ENCODE measurements around the gene JUP.

The JUP gene

GRCh38 chr17:41818024-41818423 lies 31.5 kb upstream of the JUP start:
- H4K20me1 ChIP-seq (ENCODE audit: insufficient read depth, low read length): no peaks in the 10 kb centered on the region
- H3K79me2 ChIP-seq (ENCODE audit: low read length): no peaks in the 10 kb centered on the region
- no peak for TF ChIP-seq EZH2phosphoT487 (IDR thresholded peaks at IDR 0.05; ENCODE audit: low read length)

GRCh38 chr17:41816637-41817320 lies 30.3 kb upstream of the JUP start:
- Histone ChIP-seq H3K4me2 (ENCODE audit: low read depth, low read length) (no peak overlapping the region), H3K9me2 (replicated peaks; ENCODE audit: insufficient read depth, low read length) (no peaks in the 10 kb centered on the region), H3K4me1 (ENCODE audit: low read length) (0 out of 2 replicates have a peak, but pooled peaks cover 7% of the 10 kb centered on the region), H3K79me2 (ENCODE audit: low read length) (no peaks in the 10 kb centered on the region), H3K4me3 (ENCODE audit: low read length) (no peak overlapping the region), H2AFZ (ENCODE audit: low read length) (no peak overlapping the region), H3F3A (ENCODE audit: insufficient read depth, low read length) (no peaks in the 10 kb centered on the region; the same call in 1 of the 2 replicates), H4K20me1 (ENCODE audit: insufficient read depth, low read length) (no peaks in the 10 kb centered on the region), H3K9ac (ENCODE audit: low read length) (no peak overlapping the region), H3K27ac (ENCODE audit: low read length) (no peak overlapping the region), H3K27me3 (replicated peaks; ENCODE audit: insufficient read depth, low read length) (peaks cover 13% of the 10 kb centered on the region), H3K9me3 (replicated peaks; ENCODE audit: insufficient read depth, low read length) (no peaks in the 10 kb centered on the region), H3K36me3 (replicated peaks; ENCODE audit: insufficient read depth, low read length) (no peaks in the 10 kb centered on the region)
- no peak for DNase-seq
- TF ChIP-seq, protein P1, sequence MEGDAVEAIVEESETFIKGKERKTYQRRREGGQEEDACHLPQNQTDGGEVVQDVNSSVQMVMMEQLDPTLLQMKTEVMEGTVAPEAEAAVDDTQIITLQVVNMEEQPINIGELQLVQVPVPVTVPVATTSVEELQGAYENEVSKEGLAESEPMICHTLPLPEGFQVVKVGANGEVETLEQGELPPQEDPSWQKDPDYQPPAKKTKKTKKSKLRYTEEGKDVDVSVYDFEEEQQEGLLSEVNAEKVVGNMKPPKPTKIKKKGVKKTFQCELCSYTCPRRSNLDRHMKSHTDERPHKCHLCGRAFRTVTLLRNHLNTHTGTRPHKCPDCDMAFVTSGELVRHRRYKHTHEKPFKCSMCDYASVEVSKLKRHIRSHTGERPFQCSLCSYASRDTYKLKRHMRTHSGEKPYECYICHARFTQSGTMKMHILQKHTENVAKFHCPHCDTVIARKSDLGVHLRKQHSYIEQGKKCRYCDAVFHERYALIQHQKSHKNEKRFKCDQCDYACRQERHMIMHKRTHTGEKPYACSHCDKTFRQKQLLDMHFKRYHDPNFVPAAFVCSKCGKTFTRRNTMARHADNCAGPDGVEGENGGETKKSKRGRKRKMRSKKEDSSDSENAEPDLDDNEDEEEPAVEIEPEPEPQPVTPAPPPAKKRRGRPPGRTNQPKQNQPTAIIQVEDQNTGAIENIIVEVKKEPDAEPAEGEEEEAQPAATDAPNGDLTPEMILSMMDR (IDR thresholded peaks at IDR 0.05; ENCODE audit: low read length): no peak
- TF ChIP-seq EZH2phosphoT487 (IDR thresholded peaks at IDR 0.05; ENCODE audit: low read length): no peak
- no peak for TF ChIP-seq EZH2 (optimal IDR thresholded peaks at IDR 0.05; ENCODE audit: low read depth, low read length)

More at GRCh38 chr17:41818024-41818423, 31.5 kb upstream of the JUP start:
- Histone ChIP-seq H3K9me2 (replicated peaks; ENCODE audit: insufficient read depth, low read length) (no peaks in the 10 kb centered on the region), H3K27me3 (replicated peaks; ENCODE audit: insufficient read depth, low read length) (peaks cover 9% of the 10 kb centered on the region), H3K4me2 (ENCODE audit: low read depth, low read length) (no peak overlapping the region), H2AFZ (ENCODE audit: low read length) (no peak overlapping the region), H3K27ac (ENCODE audit: low read length) (no peak overlapping the region), H3K36me3 (replicated peaks; ENCODE audit: insufficient read depth, low read length) (no peaks in the 10 kb centered on the region), H3K9ac (ENCODE audit: low read length) (no peak overlapping the region), H3F3A (ENCODE audit: insufficient read depth, low read length) (no peaks in the 10 kb centered on the region), H3K9me3 (replicated peaks; ENCODE audit: insufficient read depth, low read length) (no peaks in the 10 kb centered on the region), H3K4me3 (ENCODE audit: low read length) (no peak overlapping the region), H3K4me1 (ENCODE audit: low read length) (no peaks in the 10 kb centered on the region)
- no peak for DNase-seq

- Histone ChIP-seq H3K4me1 (ENCODE audit: low read length) (0 out of 2 replicates have a peak, but pooled peaks cover 10% of the 10 kb centered on the region), H3K36me3 (replicated peaks; ENCODE audit: insufficient read depth, low read length) (no peaks in the 10 kb centered on the region), H3K9ac (ENCODE audit: low read length) (no peak overlapping the region), H3F3A (ENCODE audit: insufficient read depth, low read length) (no peaks in the 10 kb centered on the region; the same call in 1 of the 2 replicates), H2AFZ (ENCODE audit: low read length) (no peak overlapping the region), H3K9me3 (replicated peaks; ENCODE audit: insufficient read depth, low read length) (no peaks in the 10 kb centered on the region), H3K4me3 (ENCODE audit: low read length) (no peak overlapping the region), H3K27me3 (replicated peaks; ENCODE audit: insufficient read depth, low read length) (peaks cover 4% of the 10 kb centered on the region; the same call in 1 of the 2 replicates), H4K20me1 (ENCODE audit: insufficient read depth, low read length) (no peaks in the 10 kb centered on the region), H3K4me2 (ENCODE audit: low read depth, low read length) (no peak overlapping the region), H3K79me2 (ENCODE audit: low read length) (no peaks in the 10 kb centered on the region), H3K27ac (ENCODE audit: low read length) (no peak overlapping the region), H3K9me2 (replicated peaks; ENCODE audit: insufficient read depth, low read length) (no peaks in the 10 kb centered on the region)
- DNase-seq: no peak
- TF ChIP-seq, protein P1 (IDR thresholded peaks at IDR 0.05; ENCODE audit: low read length): no peak
- TF ChIP-seq EZH2phosphoT487 (IDR thresholded peaks at IDR 0.05; ENCODE audit: low read length): no peak
- no peak for TF ChIP-seq EZH2 (optimal IDR thresholded peaks at IDR 0.05; ENCODE audit: low read depth, low read length)
These were observed 27.7 kb upstream of the JUP start for GRCh38 chr17:41814195-41814594.

- TF ChIP-seq, protein P1 (IDR thresholded peaks at IDR 0.05; ENCODE audit: low read length): no peak
- no peak for TF ChIP-seq EZH2 (optimal IDR thresholded peaks at IDR 0.05; ENCODE audit: low read depth, low read length)
- TF ChIP-seq EZH2phosphoT487 (IDR thresholded peaks at IDR 0.05; ENCODE audit: low read length): no peak
- H2AFZ ChIP-seq (ENCODE audit: low read length): no peak overlapping the region
- H3K9ac ChIP-seq (ENCODE audit: low read length): no peak overlapping the region
- H3K79me2 ChIP-seq (ENCODE audit: low read length): no peaks in the 10 kb centered on the region
- no peaks in the 10 kb centered on the region; the same call in 1 of the 2 replicates for H3F3A ChIP-seq (ENCODE audit: insufficient read depth, low read length)
- H3K27me3 ChIP-seq (replicated peaks; ENCODE audit: insufficient read depth, low read length): 0 out of 2 replicates have a peak, but pooled peaks cover 4% of the 10 kb centered on the region
- no peak for DNase-seq
- no peaks in the 10 kb centered on the region for H3K9me3 ChIP-seq (replicated peaks; ENCODE audit: insufficient read depth, low read length)
- no peak overlapping the region for H3K4me3 ChIP-seq (ENCODE audit: low read length)
- H4K20me1 ChIP-seq (ENCODE audit: insufficient read depth, low read length): no peaks in the 10 kb centered on the region
- H3K36me3 ChIP-seq (replicated peaks; ENCODE audit: insufficient read depth, low read length): no peaks in the 10 kb centered on the region
- no peak overlapping the region for H3K4me2 ChIP-seq (ENCODE audit: low read depth, low read length)
- no peak overlapping the region for H3K27ac ChIP-seq (ENCODE audit: low read length)
- H3K9me2 ChIP-seq (replicated peaks; ENCODE audit: insufficient read depth, low read length): no peaks in the 10 kb centered on the region
- H3K4me1 ChIP-seq (ENCODE audit: low read length): 0 out of 2 replicates have a peak, but pooled peaks cover 10% of the 10 kb centered on the region
These were observed 27.2 kb upstream of the JUP start for GRCh38 chr17:41813699-41814124.
